Mucosa of descending colon (tissue), 3 donors: ENCODE data around the gene ACSL6. TPM values are rescaled to one million over a fixed set of nuclear protein-coding genes. Genes with fewer than 3 reads are reported as not detected.
A peak's percentile ranks its signal among the peaks of the same experiment; 100 is the strongest.

ENCODE experiments used
- ATAC-seq: fragments of 200-7000 bp; cut with Tn5 transposase; one replicate; pipeline ENCODE4 v1.9.1; 2020; ENCODE audit warnings: mild to moderate bottlenecking, moderate library complexity
- DNase-seq, 3 donors: peaks; one replicate each; pipeline ENCODE4 v3.0.0-alpha.2; 2020
- H3K36me3 ChIP-seq: fragments of 200-600 bp; one replicate; pipeline ENCODE4 v1.8.0; 2021; ENCODE audit warnings: low read depth, mild to moderate bottlenecking
- H3K4me1 ChIP-seq: fragments of 200-600 bp; one replicate; pipeline ENCODE4 v1.8.0; 2021; ENCODE audit warnings: low read depth, mild to moderate bottlenecking
- H3K4me3 ChIP-seq: fragments of 200-600 bp; one replicate; pipeline ENCODE4 v1.8.0; 2021; ENCODE audit warnings: mild to moderate bottlenecking
- H3K9me3 ChIP-seq: fragments of 200-600 bp; one replicate; pipeline ENCODE4 v1.8.0; 2021; ENCODE audit warnings: mild to moderate bottlenecking
- CTCF ChIP-seq: fragments of 200-600 bp; IDR thresholded peaks from one replicate; pipeline ENCODE4 v1.8.0; 2022; ENCODE audit warnings: antibody characterized with exemption, mild to moderate bottlenecking
- intact Hi-C, 2 donors: fragments of 100-400 bp; cut with DNase I in 1 of 2; cut with micrococcal nuclease in 1 of 2; formaldehyde crosslinking; loops; one replicate each; pipeline versions ENCODE4 v1.11.0 to v1.11.1; 2022; cut with DNase I, micrococcal nuclease
- total RNA-seq, 3 donors: library from RNA; stranded (reverse); fragmentation: NEBNext Ultra II Directional in 2 of 3; extraction: Animal tissue kit (Norgen Biotek cat#: 25700) in 2 of 3; gene quantifications; one replicate each; pipeline versions ENCODE4 v1.2.1 to v1.2.4, GENCODE V29; 2021 to 2023
- donor health status: DM: no; HTN: no; CAD: no; lungs with moderate emphysema.
- donor health status: DM: no; HTN: no; CAD: no.
- donor health status: DM: no; HTN: yes; CAD: no.

ACSL6 gene
- total RNA-seq, 3 donors from 2014 or later, result 0.38 to 3.8 (median 0.77) TPM

GRCh38 chr5:132023258-132024116 lies 12.0 kb upstream of the ACSL6 start:
- DNase-seq (no peak), ATAC-seq (no peak)
- no peaks in the 10 kb centered on the region for H3K36me3 ChIP-seq
- no peak overlapping the region for H3K4me3 ChIP-seq
- H3K4me1 ChIP-seq, result no peaks in the 10 kb centered on the region
- no peaks in the 10 kb centered on the region for H3K9me3 ChIP-seq
- no peak for TF ChIP-seq CTCF
- intact Hi-C loops, result no loop called here

- DNase-seq, result no peak
- no peak for ATAC-seq
- intact Hi-C loops, result no loop called here
- Histone ChIP-seq H3K4me1 (no peaks in the 10 kb centered on the region), H3K36me3 (no peaks in the 10 kb centered on the region), H3K4me3 (no peak overlapping the region), H3K9me3 (no peaks in the 10 kb centered on the region)
- TF ChIP-seq CTCF, result no peak
These were observed 11.3 kb upstream of the ACSL6 start for GRCh38 chr5:132022737-132023136.

- H3K4me1 ChIP-seq, result no peaks in the 10 kb centered on the region
- TF ChIP-seq CTCF, result no peak
- DNase-seq (no peak), ATAC-seq (no peak)
- H3K4me3 ChIP-seq, result no peak overlapping the region
- H3K36me3 ChIP-seq, result no peaks in the 10 kb centered on the region
- H3K9me3 ChIP-seq, result no peaks in the 10 kb centered on the region
- intact Hi-C loops, result no loop called here
These were observed 10.2 kb upstream of the ACSL6 start for GRCh38 chr5:132021654-132022053.

- no peak overlapping the region for H3K4me3 ChIP-seq
- ATAC-seq (peak; percentile 8), DNase-seq (no peak)
- no peaks in the 10 kb centered on the region for H3K36me3 ChIP-seq
- intact Hi-C loops, result no loop called here
- TF ChIP-seq CTCF, result no peak
- H3K9me3 ChIP-seq, result no peaks in the 10 kb centered on the region
- no peaks in the 10 kb centered on the region for H3K4me1 ChIP-seq
These were observed 9.3 kb upstream of the ACSL6 start for GRCh38 chr5:132020568-132021339.

- DNase-seq, result peak in 1 of 3 donors; percentile 35
These were observed 8.5 kb upstream of the ACSL6 start for GRCh38 chr5:132019857-132020555.

More at GRCh38 chr5:132019857-132020555, 8.5 kb upstream of the ACSL6 start:
- no peak overlapping the region for H3K4me3 ChIP-seq
- no peaks in the 10 kb centered on the region for H3K36me3 ChIP-seq
- intact Hi-C loops, result no loop called here
- no peaks in the 10 kb centered on the region for H3K4me1 ChIP-seq
- peak; percentile 78 for ATAC-seq
- no peaks in the 10 kb centered on the region for H3K9me3 ChIP-seq
- no peak for TF ChIP-seq CTCF
